GM12874 (cell line): Measurements from ENCODE around the gene HPN.

ENCODE experiments used
- TF ChIP-seq, protein P1 (sequence below): IDR thresholded peaks from 2 replicates; pipeline ENCODE4 v1.5.1; 2011; ENCODE audit warnings: low read depth, mild to moderate bottlenecking, control low read depth, low read length, moderate library complexity; ENCODE audit not compliant: insufficient read depth

The HPN gene

DNA sequence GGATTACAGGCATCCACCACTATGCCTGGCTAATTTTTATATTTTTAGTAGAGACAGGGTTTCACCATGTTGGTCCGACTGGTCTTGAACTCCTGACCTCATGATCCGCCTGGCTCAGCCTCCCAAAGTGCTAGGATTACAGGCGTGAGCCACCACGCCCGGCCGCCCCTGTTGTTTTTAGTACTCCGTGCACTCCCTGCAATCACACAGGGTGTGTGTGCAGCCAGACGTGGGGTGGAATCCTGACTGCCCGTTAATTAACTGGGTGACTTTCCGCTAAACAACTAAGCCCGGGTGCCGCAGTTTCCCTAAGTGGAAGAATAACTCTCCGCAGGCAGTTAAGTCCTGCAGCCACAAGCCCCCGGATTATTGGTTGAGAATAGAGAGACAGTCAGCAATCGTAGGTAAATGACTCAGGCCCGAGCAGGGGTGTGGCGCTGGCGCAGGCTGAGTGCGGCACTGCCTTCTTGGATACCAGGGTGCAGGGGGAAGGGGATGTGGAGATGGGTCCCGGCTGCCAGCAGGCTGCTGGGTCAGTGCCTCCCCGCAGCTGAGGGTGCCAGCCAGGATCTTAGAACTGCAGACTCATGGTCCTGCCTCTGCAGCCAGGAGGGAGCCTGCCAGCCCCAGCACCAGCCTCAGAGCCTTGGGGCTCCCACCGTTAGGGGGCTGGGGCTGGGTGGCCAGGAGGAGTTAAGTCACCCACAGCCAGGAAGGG is 68.0 kb downstream of the HPN start:
- TF ChIP-seq, protein P1, sequence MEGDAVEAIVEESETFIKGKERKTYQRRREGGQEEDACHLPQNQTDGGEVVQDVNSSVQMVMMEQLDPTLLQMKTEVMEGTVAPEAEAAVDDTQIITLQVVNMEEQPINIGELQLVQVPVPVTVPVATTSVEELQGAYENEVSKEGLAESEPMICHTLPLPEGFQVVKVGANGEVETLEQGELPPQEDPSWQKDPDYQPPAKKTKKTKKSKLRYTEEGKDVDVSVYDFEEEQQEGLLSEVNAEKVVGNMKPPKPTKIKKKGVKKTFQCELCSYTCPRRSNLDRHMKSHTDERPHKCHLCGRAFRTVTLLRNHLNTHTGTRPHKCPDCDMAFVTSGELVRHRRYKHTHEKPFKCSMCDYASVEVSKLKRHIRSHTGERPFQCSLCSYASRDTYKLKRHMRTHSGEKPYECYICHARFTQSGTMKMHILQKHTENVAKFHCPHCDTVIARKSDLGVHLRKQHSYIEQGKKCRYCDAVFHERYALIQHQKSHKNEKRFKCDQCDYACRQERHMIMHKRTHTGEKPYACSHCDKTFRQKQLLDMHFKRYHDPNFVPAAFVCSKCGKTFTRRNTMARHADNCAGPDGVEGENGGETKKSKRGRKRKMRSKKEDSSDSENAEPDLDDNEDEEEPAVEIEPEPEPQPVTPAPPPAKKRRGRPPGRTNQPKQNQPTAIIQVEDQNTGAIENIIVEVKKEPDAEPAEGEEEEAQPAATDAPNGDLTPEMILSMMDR = no peak

- TF ChIP-seq, protein P1 = no peak
These were observed 69.5 kb downstream of the HPN start for GRCh38 chr19:35110974-35111373.

- TF ChIP-seq, protein P1 = no peak
These were observed 71.6 kb downstream of the HPN start for GRCh38 chr19:35112995-35113688.

- TF ChIP-seq, protein P1 = peak; percentile 98
These were observed 73.0 kb downstream of the HPN start for GRCh38 chr19:35114353-35115176.

- TF ChIP-seq, protein P1 = no peak
These were observed 73.8 kb downstream of the HPN start, which contains the start of gene FXYD3 for GRCh38 chr19:35115177-35115951. FXYD3 (plus strand) TSS chr19:35115823; CDS start chr19:35119377, 3,554 bp downstream.
